GM18909 (cell line): ENCODE measurements around the gene IGSF9.

Source experiments
- ATAC-seq: cut with Tn5 transposase; IDR thresholded peaks from one replicate; pipeline ENCODE4 v1.9.1; 2021; ENCODE audit warnings: mild to moderate bottlenecking; ENCODE audit not compliant: unreplicated experiment, poor library complexity

IGSF9 gene

DNA sequence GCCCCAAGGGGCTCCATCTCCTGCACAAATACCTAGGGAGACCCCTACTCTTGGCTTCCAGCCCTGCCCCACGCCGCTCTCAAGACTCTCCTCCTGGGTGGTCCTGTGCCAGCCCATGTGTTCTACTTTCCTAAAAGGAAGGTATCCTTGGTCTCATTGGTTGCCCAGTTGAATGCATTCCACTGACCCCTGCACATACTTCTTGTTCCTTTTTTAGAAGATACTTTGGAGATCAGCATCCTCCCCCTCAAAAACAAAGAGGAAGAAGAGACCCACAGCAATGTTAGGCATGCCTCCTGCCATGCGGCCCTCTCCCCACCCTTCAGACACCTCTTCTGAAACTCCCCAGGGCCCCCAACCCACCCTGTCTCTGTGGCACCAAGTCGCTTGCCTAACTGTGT is 4.6 kb upstream of the IGSF9 start:
- no peak for ATAC-seq

DNA sequence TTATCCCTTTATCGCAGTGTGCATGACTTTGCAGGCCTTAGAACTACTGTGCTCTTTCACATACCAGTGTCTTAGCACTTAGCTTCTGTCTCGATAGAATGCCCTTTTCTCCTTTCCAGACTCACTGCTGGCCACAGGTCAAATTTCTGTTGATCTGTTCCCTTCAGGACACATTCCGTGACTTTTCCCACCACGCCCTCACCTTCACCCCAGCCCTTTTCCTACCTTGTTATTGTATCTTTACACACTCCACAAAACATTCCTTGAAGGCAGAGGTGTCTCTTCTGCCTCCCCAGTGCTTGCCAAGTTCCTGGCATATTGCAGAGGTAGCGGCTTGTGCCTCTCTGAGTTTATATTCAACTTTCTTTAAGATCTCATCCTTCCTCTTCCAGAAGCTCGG is 3.7 kb upstream of the IGSF9 start:
- ATAC-seq, result no peak

DNA sequence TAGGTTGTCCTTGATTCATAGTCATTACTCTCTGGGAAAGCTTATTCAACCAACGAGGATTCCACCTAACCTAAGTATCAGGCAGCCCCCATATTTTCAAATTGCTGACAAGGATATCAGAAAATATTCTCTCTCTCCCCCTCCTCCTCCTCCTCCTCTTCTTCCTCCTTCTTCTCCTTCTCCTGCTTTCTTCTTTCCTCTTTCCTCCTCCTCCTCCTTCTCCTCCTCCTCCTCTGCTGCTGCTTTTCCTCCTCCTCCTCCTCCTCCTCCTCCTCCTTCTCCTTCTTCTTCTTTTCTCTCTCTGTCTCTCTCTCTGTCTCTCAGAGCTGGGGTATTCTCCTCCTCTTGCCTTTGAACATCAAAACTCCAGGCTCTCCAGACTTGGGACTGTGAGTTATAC is 2.5 kb upstream of the IGSF9 start:
- ATAC-seq, result no peak

DNA sequence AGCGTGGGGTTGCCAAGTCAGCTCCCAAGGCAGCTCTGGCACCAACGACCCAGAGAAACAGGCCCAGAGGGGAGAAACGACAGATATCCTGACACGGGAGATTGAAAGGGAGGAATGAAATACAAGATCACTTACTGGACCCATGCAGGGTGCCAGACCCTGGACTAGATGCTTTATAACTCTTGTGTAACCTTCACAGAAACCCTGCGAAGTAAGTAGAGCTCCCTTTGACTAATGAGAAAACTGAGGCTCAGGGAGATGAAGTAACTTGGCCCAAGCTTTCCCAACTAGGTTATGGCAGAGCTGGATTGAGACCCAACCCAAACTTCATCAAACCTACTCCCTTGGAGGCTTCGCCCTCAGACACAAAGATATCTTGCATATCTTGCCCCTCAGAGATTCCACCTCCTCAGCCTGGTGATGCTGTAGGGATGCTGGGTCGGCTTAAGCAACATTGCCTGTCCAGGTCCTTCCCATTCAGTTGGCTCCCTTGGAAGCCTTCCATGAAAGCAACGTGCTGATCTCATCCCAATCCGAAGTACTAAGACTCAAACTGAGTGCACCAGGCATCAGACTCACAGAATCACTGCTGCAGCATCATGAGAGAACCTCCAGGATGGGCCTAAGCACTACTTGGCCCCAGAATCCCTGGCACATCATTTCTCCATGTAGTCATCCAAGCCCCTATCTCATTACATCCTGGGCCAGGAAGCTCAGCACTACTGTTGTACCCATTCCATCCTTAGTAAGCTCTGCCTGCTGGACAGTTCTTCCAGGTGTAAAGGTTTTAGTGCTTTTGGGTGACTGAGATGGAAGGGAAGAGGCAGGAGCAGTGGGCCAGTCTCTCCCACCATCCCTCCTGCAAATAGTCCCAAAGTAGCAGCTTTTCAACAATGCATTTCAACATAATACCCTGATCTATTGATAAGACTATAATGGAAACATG is 1.1 kb upstream of the IGSF9 start:
- ATAC-seq, result no peak

DNA sequence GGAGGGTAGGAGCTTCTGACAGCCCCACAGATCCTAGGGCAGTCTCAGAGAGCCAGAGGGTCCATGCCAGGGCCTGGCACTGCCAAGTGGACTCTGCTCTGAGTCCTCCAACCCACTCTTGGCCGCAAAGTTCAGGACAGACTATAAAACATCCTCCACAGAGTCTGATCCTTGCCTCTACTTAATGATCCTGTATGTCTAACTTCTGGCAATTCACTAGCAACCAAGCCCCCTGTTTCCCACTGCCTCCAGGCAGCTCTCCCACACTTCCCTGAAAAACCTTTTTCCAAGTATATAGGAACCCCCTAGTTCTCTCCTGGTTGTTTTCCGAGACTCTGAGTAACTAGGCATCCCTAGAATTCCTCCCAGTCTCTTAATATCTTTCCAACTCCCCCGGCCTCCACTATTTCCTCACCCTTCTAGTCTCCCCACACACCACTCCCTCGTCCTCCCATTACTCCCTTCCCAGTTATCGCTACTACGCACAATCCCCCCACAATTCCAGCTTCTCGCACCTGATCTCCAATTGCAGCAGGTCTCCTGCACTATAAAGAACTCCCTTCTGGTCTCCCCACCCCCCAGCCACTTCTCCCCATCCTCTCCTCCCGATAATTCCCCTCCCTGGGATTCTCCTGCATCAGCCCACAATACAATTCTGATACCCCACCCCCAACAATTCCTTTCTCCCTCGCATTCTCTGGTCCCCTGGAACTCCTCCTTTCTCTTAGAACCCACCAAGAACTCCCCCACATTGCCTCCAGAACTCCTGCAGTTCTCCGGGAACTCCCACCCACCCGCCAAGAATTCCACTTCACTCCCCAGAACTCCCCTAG is 574 bp downstream of the IGSF9 start:
- no peak for ATAC-seq

DNA sequence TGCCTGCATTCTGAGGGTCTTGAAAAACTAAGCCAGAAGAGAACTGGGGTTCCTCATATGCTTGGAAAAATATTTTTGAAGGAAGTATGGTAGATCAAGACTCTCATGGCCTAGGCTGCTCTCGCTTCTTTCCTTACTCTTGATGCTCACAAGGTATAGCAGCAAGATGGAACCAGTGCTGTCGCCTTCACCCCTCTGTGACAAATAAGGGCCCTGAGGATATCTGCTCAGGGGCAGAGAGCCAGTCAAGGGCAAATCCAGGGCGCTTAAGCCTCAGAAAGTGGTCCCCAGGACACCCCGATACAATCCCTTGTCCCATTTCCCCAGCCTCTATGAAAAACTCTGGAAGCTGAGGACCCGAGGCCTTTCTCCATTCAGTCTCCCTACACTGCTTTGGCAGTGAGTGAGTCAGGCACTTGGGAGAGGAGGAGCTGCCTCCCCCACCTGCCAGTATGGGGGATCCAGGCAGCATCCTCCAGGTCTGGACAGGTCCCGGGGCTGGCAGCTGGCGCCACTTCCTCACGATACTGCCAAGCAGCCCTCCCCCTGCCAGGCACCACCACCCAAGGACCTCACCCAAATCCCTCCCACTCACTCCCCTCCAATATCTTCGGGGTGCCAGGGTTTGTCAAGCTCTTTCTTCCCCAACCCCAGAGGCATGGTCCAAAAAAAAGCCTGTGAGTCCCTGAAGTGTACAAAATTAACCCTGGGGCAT is 1.3 kb downstream of the IGSF9 start:
- ATAC-seq, result no peak

DNA sequence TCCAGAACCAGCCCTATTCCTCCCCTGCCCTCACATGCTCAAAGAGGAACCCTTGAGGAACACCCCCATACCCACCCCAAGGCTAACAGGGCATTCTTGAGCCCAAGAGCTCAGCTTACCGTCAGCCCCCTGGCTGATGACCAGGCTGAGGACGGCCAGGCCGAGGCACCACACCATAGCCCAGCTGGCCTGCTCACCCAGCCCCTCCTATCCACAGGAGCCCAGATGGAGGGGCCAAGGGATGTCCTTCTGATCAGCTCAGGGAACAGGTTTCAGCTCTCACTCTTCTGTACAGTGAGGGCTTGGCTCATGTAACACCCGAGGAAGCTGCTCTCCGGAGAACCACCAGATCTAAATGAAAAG is 2.2 kb downstream of the IGSF9 start:
- no peak for ATAC-seq

DNA sequence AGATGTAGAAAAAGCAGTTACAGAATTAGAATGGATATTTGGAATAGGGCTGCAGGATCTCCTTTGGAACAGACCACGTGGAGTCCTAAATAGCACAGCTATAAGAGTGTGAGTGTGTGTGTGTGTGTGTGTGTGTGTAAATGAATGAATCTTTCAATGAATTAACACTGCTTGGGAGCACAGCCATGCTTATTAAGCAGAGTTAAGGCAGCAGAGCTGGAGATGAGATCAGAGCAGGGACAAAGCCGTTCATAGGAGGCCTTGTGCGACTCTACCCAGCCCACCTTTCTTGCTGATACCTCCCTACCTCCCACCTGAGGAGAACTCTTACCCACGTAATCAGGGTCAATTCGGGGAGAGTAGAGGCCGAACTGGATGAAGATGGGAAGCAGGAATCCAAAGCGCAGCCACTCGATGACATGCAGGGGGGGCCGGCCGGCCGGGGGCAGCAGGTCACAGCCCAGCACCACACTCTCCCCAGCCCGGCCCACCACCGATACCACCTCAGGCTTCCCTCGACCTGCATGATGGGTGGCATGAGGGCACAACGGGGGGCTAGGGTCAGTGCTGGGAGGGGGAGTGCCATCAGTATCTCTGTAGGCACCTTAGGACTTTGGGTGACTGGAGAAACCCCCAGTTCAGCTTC is 2.7 kb downstream of the IGSF9 start:
- ATAC-seq, result no peak

DNA sequence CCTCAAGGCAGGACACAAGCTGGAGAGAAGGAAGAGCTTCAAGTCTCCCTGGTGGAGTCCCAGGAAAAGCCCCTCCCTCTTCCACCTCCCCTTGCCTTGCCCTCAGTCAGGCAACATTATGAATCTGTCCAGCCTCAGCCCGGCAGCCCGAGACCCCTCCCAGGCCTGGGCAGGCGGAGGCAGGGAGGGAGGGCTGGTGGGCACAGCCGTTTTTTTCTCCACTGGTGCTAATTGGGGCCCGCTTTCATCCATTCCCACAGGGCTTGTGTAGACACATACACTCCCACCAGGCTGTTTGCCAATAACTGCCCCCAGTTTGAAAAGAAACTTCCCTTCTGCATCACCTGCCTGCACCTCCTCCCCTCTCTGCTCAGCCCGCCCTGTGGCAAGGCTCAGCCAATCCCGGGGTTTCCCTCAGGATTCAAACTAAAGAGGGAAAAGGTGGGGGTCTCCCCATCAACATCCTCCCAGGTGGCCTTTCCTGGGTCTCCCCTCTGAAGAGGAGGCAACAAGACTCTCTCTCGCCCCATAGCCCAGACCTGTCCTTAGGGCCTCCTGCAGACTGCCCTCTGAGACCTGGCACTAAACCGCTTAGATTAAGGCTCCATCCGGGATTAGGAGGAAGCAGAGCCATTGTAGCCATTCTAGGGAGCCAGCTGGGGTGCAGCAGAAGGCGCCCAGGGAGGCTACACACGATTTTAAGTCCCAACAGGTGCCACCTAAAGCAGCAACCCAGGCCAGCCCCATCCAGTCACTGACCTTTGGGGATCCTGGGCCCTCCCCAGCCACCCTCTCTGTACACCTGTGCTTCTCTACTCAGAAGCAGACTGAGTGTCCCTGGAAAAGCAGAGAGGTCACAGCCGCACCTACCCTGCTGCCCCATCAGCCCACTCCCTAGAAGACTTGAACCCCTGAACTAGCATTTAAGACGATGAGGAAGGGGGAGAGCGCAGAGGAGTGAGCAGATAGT is 3.5 kb downstream of the IGSF9 start:
- ATAC-seq, result no peak

DNA sequence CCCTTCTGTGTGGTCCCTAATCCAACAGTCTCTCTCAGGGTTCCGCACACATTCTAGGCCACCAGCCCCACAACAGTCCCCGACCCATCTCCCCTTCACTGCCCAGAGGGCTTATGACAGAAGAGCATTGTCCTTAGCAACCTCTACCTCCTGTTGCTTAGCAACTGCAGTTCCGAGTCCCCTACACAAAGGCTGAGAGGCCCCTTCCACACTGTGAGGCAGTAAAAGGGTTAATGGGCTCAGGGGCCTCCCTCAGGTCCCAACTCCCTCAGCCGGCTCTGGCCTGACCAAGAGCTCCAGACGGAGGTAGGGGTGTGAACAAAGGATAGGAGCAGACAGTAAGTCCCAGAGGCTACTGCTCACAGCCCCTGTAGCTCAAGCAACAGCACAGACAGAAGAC is 4.3 kb downstream of the IGSF9 start:
- ATAC-seq, result no peak

DNA sequence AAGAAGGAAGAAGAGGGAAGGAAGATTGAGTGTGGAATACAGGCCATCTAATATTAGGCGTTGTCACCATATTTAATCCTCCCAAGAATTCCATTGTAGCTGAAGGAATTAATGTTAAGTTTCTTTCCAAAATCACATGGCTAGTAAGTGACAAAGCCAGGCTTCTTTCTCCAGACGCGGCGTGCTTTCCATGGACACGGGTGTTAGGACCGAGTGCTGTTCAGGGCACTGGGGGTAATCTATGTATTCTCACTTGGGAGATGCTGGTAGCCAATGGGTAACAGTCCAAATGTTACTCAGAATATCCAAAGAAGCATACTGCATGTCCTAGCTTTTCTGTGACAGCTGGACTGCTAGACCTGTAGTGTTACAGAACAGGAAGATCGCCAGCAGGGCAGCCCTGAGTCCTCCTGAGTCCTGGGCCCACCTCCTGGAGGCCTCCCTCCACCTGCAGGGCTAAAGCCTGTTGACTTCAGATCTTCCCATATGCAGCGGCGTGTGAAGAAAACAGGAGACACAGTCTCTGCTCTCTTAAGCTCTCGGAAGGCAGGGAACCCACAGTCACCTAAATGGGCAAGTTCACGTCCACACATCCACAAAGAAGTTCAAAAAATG is 5.3 kb downstream of the IGSF9 start:
- ATAC-seq, result no peak

DNA sequence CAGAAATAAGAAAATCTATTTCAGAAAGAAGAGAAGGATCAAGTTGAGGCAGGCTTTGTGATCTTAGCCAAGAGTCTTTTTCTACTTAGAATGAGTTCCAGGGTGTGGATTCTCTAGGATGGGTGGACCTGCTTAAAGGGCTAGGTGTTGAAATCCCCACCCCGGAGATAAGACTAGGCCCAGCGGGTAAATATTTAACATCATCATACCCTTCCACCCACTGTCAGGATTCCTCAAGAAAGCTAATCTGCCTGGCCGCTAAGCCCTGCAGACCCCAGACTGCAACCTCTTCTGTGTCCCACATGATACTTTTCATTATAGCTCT is 5.8 kb downstream of the IGSF9 start:
- no peak for ATAC-seq

DNA sequence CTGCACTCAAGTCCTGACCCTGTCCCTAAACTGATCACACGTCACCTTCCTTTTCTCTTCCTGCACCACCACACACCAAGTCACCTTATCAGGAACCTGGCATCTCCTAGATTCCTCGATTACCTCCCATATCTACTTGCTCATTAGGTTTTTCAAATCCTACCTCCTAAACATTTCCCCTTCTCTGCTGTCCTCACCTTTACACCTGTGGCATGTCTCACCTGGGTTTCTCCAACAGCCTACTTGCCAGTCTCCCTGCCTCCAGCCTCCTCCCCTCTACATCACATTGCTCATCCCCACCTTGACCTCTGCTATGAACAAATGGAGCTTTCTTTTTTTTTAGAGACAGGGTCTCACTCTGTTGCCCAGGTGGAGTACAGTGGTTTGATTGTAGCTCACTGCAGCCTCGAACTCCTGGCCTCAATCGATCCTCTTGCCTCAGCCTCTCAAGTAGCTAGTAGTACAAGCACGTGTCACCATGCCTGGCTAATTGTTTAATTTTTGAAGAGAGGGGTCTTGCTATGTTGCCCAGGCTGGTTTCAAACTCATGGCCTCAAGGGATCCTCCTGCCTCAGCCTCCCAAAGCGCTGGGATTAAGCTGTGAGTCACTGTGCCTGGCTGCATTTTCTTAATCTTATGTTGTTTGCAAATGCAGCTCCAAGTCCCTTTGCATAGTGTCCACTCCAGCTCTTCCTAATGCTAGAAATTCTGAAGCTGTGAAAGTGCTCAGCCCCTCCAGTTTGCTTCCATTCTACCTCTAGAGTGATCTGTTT is 6.3 kb downstream of the IGSF9 start:
- no peak for ATAC-seq

DNA sequence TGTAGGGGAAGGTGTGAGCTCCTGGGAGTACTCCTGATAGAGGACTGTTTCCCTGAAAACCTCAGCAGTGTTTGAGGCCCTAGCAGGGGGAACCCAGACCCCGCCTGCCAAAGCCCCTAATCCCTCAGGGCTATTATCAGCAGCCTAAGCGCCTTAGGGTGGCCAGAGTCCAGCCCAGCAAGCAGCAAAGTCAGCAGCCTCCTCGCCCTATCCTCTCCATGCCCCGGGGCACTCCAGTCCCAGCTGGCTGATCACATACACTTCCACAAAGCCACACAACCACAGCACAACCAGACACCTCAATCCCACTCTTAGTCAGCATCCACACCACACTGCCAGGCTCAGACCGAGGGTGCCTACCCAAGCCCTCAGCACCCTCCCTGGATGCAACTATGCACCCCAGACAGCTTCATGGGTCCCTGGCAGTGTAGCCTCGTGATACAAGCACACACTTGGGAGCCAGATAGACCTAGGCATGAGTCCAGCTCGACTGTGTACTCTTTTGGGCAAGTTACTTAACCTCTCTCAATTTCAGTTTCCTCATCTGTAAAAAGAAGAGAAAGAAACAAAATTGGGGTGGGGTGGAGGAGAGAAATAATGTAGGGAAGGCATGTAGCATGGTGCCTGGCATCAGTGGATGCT is 7.1 kb downstream of the IGSF9 start:
- ATAC-seq, result no peak

DNA sequence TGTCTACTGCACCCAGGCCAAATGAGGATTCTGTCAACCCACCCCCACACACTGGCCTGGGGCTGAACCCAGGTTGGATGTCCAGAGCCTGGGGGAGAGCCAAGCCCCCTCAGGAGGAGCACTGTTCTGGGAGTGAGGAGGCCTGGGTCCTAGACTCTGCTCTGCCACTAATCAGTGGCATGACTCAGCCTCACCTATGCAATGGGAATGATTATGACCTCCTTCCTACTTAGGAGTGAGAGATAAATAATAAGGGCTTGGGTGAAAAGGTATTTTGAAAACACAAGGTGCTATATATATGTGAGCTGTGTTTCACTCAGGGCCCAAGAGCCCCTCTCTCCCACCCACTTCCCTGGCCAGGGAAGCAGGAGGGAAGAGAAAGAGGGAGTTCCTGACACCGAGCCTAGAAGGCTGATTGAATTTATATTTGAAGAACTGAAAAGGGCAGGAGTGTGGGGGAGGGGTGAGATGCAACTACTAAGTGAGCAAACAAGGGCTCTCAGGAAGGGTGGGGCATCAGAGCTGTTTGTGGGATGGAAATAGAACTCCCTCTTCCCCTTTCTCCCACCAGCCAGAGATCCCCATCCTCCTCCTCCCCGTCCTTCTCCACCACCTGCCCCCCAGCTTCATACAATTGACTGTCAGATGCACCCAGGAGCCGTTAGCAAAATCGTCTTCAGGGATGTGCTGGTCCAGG is 8.2 kb downstream of the IGSF9 start:
- no peak for ATAC-seq

DNA sequence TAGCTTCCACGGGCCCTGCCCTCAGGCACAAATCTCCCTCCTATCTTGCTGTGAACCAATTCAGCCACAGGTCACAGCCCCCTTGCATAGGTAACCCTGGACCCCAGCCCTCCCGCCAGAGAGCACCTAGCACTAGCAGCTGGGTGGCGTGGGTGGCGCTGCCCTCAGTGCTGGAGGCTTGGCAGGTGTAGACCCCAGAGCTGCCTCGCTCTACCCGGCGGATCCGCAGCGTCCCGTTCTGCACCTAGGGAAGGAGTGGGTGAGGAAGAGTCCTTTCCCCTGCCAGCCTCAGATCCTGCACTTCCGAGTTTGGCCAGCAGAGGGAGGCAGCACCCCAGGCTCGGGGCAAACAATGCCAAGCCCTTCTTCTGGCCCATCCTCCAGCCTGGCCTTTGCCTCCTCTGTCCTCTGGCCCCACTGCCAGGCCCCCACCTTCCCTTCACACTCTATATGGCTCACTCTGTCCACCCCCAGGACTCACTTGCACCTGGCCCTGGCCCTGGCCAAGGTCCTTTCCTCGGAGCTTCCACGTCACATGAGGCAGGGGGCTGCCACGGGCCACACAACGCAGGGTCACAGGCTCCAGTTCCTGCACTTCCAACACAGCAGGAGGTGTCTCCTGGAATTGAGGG is 9.0 kb downstream of the IGSF9 start:
- peak; percentile 61 for ATAC-seq
